K562 (cell line): ENCODE measurements around the gene C1orf21. TPM values are rescaled to one million over a fixed set of nuclear protein-coding genes. Genes with fewer than 3 reads are reported as not detected.

Source experiments
- EP400 ChIP-seq: fragments of 450-650 bp; IDR thresholded peaks from 2 replicates; pipeline ENCODE4 v1.6.1; 2017; ENCODE audit warnings: antibody characterized with exemption, mild to moderate bottlenecking, moderate library complexity
- MGA ChIP-seq: fragments of 450-650 bp; IDR thresholded peaks from 2 replicates; pipeline ENCODE4 v1.6.1; 2016; ENCODE audit warnings: mild to moderate bottlenecking, moderate library complexity
- PRPF4 ChIP-seq: fragments of 200-400 bp; formaldehyde crosslinking; IDR thresholded peaks from one replicate; pipeline ENCODE4 v1.6.1; 2017; ENCODE audit warnings: low read length, low read depth, mild to moderate bottlenecking; ENCODE audit not compliant: insufficient read depth, poor library complexity, severe bottlenecking
- ZNF121 ChIP-seq: sonication (generic); formaldehyde crosslinking; conservative IDR thresholded peaks from 2 replicates; pipeline ENCODE4 v1.8.0; 2022; ENCODE audit warnings: missing genetic modification reagents
- polyA plus RNA-seq, 8 experiments: library from polyadenylated mRNA; depleted of rRNA in 4 of 8; stranded (reverse) in 5 of 8; unstranded in 3 of 8; fragments of >200 nt; fragmentation: Nextera tagmentation in 2 of 8; fragmentation: Illumina TruSeq in 1 of 8; extraction: Ambion mirVana in 2 of 8; extraction: Trizol in 1 of 8; gene quantifications; 2 replicates each; pipeline versions ENCODE4 v1.2.1 to v1.2.3, GENCODE V29; 2011 to 2014; ENCODE audit warnings: inconsistent platforms in 1 of 8, missing spikeins in 1 of 8
- total RNA-seq, 7 experiments: library from RNA; depleted of rRNA in 6 of 7; stranded (reverse); fragments of >200 nt in 6 of 7; fragmentation: Illumina TruSeq in 2 of 7; extraction: Trizol in 2 of 7; gene quantifications; 2 replicates each; pipeline versions ENCODE4 v1.2.1 to v1.2.3, GENCODE V29; 2011 to 2021; ENCODE audit warnings: low replicate concordance in 1 of 7
- TF ChIP-seq, protein P1 (sequence below): fragments of 200-800 bp; sonication (Bioruptor generic); IDR thresholded peaks from 2 replicates; pipeline ENCODE4 v1.6.1; 2017; ENCODE audit warnings: missing genetic modification characterization, missing compliant biosample characterization
- TF ChIP-seq, protein P2 (sequence below): IDR thresholded peaks from 2 replicates; pipeline ENCODE4 v1.6.1; 2011; ENCODE audit not compliant: insufficient read length; ENCODE audit errors: extremely low read depth

The C1orf21 gene
- total and polyA plus RNA-seq, 9 of the 15 experiments (the other 6 are each of a cell fraction or from before 2014, with no cell fraction given): under 0.01 to 0.31 (median 0.07) TPM

GRCh38 chr1:184534690-184535089 is 147.9 kb downstream of the C1orf21 start (continued):
- no peak for TF ChIP-seq ZNF121 (CRISPR knock-in tag)
- TF ChIP-seq, protein P1, sequence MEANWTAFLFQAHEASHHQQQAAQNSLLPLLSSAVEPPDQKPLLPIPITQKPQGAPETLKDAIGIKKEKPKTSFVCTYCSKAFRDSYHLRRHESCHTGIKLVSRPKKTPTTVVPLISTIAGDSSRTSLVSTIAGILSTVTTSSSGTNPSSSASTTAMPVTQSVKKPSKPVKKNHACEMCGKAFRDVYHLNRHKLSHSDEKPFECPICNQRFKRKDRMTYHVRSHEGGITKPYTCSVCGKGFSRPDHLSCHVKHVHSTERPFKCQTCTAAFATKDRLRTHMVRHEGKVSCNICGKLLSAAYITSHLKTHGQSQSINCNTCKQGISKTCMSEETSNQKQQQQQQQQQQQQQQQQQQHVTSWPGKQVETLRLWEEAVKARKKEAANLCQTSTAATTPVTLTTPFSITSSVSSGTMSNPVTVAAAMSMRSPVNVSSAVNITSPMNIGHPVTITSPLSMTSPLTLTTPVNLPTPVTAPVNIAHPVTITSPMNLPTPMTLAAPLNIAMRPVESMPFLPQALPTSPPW (CRISPR knock-in tag): no peak
- TF ChIP-seq, protein P2, sequence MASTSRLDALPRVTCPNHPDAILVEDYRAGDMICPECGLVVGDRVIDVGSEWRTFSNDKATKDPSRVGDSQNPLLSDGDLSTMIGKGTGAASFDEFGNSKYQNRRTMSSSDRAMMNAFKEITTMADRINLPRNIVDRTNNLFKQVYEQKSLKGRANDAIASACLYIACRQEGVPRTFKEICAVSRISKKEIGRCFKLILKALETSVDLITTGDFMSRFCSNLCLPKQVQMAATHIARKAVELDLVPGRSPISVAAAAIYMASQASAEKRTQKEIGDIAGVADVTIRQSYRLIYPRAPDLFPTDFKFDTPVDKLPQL: no peak
- no peak for TF ChIP-seq PRPF4
- no peak for TF ChIP-seq MGA
- TF ChIP-seq EP400: no peak
